ENCODE data around the gene ARHGDIA.
A peak's percentile ranks its signal among the peaks of the same experiment; 100 is the strongest.
"Not testable (repeated sequence)": the region's sequence is repeated elsewhere in the genome, so short reads cannot be mapped to it uniquely, and the experiment has no call there.

Gene ARHGDIA

GRCh38 chr17:81840059-81840458 is 31.1 kb downstream of the ARHGDIA start:
- not testable (repeated sequence) for H3K79me2 ChIP-seq (ENCODE audit: control insufficient read depth, insufficient read depth, low read length, unreplicated experiment); H3K4me3 ChIP-seq (ENCODE audit: low read depth, low read length); H2AFZ ChIP-seq (ENCODE audit: low read length, unreplicated experiment); H3K27me3 ChIP-seq (ENCODE audit: insufficient read depth, low read length); H3K27ac ChIP-seq (ENCODE audit: low read depth, low read length); H3K4me1 ChIP-seq (ENCODE audit: control insufficient read depth, insufficient read depth, low read length, unreplicated experiment)
- H3K36me3 ChIP-seq (ENCODE audit: insufficient read depth, low read length): peaks cover 16% of the 10 kb centered on the region; the same call in 1 of the 2 replicates

DNA sequence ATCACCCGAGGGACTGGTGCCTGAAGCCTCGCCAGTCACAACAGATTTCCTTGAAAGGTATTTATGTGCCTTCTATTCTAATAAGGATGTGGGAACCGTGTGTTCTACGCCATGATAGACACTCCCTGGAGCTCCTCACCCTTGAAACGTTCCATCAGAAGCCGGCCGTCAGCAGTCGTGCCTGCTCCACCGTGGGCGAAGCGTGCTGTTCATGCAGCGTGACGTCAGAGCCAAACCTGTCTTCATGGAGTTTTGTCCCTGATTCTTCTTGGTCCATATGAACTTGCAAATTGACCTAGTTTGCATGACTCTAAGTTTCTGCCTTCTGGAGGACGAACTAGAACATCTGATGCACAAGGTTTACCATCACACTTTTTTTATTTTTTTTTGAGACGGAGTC is 31.8 kb downstream of the ARHGDIA start:
- Histone ChIP-seq H3K36me3 (ENCODE audit: insufficient read depth, low read length) (peaks cover 10% of the 10 kb centered on the region; the same call in 1 of the 2 replicates), H3K4me3 (ENCODE audit: low read depth, low read length) (no peak overlapping the region), H3K79me2 (ENCODE audit: control insufficient read depth, insufficient read depth, low read length, unreplicated experiment) (no peaks in the 10 kb centered on the region), H3K27ac (ENCODE audit: low read depth, low read length) (no peak overlapping the region), H3K27me3 (ENCODE audit: insufficient read depth, low read length) (no peaks in the 10 kb centered on the region), H2AFZ (ENCODE audit: low read length, unreplicated experiment) (no peak overlapping the region), H3K4me1 (ENCODE audit: control insufficient read depth, insufficient read depth, low read length, unreplicated experiment) (no peaks in the 10 kb centered on the region)

DNA sequence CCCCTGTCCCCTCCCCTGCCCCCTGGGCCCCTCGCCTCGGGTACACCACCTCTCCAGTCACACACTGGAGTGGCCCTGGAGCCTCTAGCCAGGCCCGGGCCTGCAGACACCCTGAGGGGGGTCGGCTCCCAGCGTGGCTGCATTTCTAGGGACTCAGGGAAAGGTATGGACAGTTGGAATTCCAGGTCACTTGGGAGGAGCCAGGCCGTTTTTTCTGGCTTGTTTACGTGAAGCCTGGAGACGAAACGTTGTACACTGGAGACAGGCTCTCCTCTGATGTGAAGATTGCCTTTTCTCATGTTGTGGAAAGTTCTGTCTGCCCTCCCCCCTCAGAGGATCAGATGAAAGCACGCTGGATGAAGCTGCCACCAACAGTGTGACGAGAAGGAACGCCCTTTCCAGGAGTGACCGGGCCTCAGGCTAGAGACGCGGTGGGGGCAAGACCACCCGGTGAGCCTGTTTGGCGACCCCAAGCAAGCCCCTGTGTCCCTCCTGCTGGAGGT is 32.3 kb downstream of the ARHGDIA start:
- H3K4me3 ChIP-seq (ENCODE audit: low read depth, low read length): no peak overlapping the region
- no peaks in the 10 kb centered on the region for H3K27me3 ChIP-seq (ENCODE audit: insufficient read depth, low read length)
- H3K79me2 ChIP-seq (ENCODE audit: control insufficient read depth, insufficient read depth, low read length, unreplicated experiment): peaks cover under 1% of the 10 kb centered on the region
- H3K36me3 ChIP-seq (ENCODE audit: insufficient read depth, low read length): peaks cover 9% of the 10 kb centered on the region; the same call in 1 of the 2 replicates
- no peak overlapping the region for H2AFZ ChIP-seq (ENCODE audit: low read length, unreplicated experiment)
- H3K27ac ChIP-seq (ENCODE audit: low read depth, low read length): no peak overlapping the region
- H3K4me1 ChIP-seq (ENCODE audit: control insufficient read depth, insufficient read depth, low read length, unreplicated experiment): no peaks in the 10 kb centered on the region

DNA sequence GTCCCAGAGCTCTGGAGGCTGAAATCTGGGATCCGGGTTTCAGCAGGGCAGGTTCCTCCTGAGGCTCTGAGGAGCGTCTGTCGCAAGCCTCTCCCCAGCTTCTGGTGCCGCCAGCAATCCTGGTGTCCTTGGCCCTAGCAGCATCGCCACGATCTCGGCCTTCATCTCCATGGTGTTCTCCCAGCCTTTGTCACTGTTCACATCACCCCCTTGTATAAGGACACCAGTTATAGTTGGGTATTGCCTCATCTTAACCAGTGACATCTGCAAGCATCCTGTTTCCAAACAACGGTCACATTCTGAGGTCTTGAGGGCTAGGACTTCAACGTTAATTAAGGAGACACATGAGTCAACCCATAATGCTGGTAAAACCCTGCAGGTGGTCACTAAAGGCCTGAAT is 33.5 kb downstream of the ARHGDIA start:
- no peaks in the 10 kb centered on the region for H3K27me3 ChIP-seq (ENCODE audit: insufficient read depth, low read length)
- H3K4me1 ChIP-seq (ENCODE audit: control insufficient read depth, insufficient read depth, low read length, unreplicated experiment): no peaks in the 10 kb centered on the region
- H3K4me3 ChIP-seq (ENCODE audit: low read depth, low read length): no peak overlapping the region
- no peak overlapping the region for H3K27ac ChIP-seq (ENCODE audit: low read depth, low read length)
- H3K79me2 ChIP-seq (ENCODE audit: control insufficient read depth, insufficient read depth, low read length, unreplicated experiment): peaks cover 6% of the 10 kb centered on the region
- no peak overlapping the region for H2AFZ ChIP-seq (ENCODE audit: low read length, unreplicated experiment)
- H3K36me3 ChIP-seq (ENCODE audit: insufficient read depth, low read length): no peaks in the 10 kb centered on the region

- Histone ChIP-seq H2AFZ (ENCODE audit: low read length, unreplicated experiment) (peak within 1 kb of the TSS; percentile 70), H3K4me3 (ENCODE audit: low read depth, low read length) (peak within 1 kb of the TSS; percentile 98), H3K36me3 (ENCODE audit: insufficient read depth, low read length) (no peaks in the 10 kb centered on the region), H3K4me1 (ENCODE audit: control insufficient read depth, insufficient read depth, low read length, unreplicated experiment) (peaks cover 11% of the 10 kb centered on the region), H3K79me2 (ENCODE audit: control insufficient read depth, insufficient read depth, low read length, unreplicated experiment) (peaks cover 6% of the 10 kb centered on the region), H3K27ac (ENCODE audit: low read depth, low read length) (peak within 1 kb of the TSS; percentile 91), H3K27me3 (ENCODE audit: insufficient read depth, low read length) (no peaks in the 10 kb centered on the region)
Observed at GRCh38 chr17:81834831-81835267, 36.3 kb downstream of the ARHGDIA start, which contains the start of gene PPP1R27. Gene PPP1R27, minus strand, starts transcription at chr17:81835050. Its CDS starts 97 bp downstream, at chr17:81834953.

DNA sequence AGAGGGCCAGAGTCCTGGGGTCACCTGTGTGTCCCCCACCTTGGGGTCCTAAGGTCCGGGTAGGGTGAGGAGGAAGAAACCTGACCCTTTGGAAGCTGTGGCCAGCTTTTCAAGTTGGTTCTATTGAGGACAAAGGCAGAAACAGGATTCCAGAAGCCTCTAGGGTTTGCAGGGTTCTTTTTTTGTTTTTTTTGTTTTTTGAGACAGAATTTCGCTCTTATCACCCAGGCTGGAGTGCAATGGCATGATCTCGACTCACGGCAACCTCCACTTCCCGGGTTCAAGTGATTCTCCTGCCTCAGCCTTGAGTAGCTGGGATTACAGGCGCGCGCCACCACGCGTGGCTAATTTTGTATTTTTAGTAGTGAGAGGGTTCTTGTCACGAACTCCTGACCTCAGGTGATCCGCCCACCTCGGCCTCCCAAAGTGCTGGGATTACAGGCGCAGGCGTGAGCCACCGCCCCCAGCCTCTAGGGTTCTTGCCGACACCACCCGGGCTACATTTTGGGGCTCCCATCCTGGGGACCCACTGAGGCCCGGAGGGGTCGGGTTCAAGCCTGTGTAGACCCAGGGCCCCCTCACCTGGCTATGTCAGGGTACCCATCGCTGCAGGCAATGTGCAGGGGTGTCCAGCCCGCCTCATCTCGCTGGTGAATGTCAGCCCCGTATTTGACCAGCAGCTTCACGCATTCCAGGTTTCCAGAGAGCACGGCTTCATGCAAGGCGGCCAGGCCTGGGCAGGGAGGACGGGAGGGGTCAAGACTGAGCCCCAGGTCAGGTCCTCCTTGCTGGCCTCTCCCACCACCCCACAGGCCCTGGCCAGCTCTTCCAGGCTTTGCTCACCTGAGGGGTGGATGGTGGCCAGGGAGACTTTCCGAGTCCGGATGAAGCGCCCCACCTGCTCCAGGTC is 37.0 kb downstream of the ARHGDIA start:
- Histone ChIP-seq H3K4me1 (ENCODE audit: control insufficient read depth, insufficient read depth, low read length, unreplicated experiment) (peaks cover 11% of the 10 kb centered on the region), H3K27ac (ENCODE audit: low read depth, low read length) (peak overlapping the region; percentile 91), H3K27me3 (ENCODE audit: insufficient read depth, low read length) (no peaks in the 10 kb centered on the region), H3K4me3 (ENCODE audit: low read depth, low read length) (peak overlapping the region; percentile 98), H3K79me2 (ENCODE audit: control insufficient read depth, insufficient read depth, low read length, unreplicated experiment) (peaks cover 8% of the 10 kb centered on the region), H2AFZ (ENCODE audit: low read length, unreplicated experiment) (peak overlapping the region; percentile 70), H3K36me3 (ENCODE audit: insufficient read depth, low read length) (no peaks in the 10 kb centered on the region)

DNA sequence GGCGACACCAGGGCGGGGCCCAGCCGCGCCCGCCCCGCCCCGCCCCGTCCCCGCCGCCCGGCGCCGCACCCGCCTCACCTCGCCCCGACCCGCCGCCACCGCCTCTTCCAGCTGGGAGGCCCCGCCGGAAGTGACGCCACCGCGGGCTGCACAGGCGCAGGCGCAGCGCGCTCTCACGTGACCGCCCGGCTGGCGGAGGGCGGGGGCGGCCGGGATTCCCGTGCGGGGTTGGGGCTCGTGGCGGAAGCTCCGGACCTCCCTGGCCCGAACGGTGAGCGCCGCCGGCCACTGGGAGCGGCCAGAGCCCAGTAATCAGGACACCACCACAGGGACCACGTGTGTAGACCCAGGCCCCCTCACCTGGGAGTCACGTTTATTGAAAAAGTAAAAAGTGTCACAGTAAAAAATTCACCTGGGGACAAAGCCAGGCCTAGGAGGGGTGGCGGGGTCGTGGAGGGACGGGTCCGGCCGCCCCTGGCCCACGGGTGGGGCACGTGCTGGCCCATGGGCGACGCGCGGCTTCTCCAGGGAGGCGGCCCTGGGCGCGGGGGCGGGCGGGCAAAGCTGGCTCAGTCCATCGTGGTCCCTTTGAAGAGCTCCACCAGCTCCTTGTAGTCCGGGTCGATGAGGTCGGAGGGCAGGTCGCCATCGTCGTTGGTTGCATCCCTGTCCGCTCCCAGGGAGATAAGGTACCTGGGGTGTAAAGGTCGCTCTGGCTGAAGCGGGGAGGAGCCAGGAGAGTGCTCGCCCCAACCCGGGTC is 37.8 kb downstream of the ARHGDIA start, which contains the start of gene MCRIP1:
MCRIP1 (minus strand) TSS at position 132 of the 761 bp plus-strand sequence. CDS start 8,785 bp downstream, outside the sequence.
- peaks cover 11% of the 10 kb centered on the region for H3K4me1 ChIP-seq (ENCODE audit: control insufficient read depth, insufficient read depth, low read length, unreplicated experiment)
- no peaks in the 10 kb centered on the region for H3K36me3 ChIP-seq (ENCODE audit: insufficient read depth, low read length)
- H3K27ac ChIP-seq (ENCODE audit: low read depth, low read length): peak within 1 kb of the TSS; percentile 91
- H3K4me3 ChIP-seq (ENCODE audit: low read depth, low read length): peak within 1 kb of the TSS; percentile 98
- H2AFZ ChIP-seq (ENCODE audit: low read length, unreplicated experiment): peak within 1 kb of the TSS; percentile 70
- H3K79me2 ChIP-seq (ENCODE audit: control insufficient read depth, insufficient read depth, low read length, unreplicated experiment): peaks cover 8% of the 10 kb centered on the region
- H3K27me3 ChIP-seq (ENCODE audit: insufficient read depth, low read length): no peaks in the 10 kb centered on the region

GRCh38 chr17:81832608-81833159 is 38.5 kb downstream of the ARHGDIA start:
- Histone ChIP-seq H3K36me3 (ENCODE audit: insufficient read depth, low read length) (no peaks in the 10 kb centered on the region), H3K4me1 (ENCODE audit: control insufficient read depth, insufficient read depth, low read length, unreplicated experiment) (peaks cover 11% of the 10 kb centered on the region), H3K27me3 (ENCODE audit: insufficient read depth, low read length) (no peaks in the 10 kb centered on the region), H3K4me3 (ENCODE audit: low read depth, low read length) (peak overlapping the region; percentile 93), H3K27ac (ENCODE audit: low read depth, low read length) (peak overlapping the region; percentile 67), H3K79me2 (ENCODE audit: control insufficient read depth, insufficient read depth, low read length, unreplicated experiment) (peaks cover 8% of the 10 kb centered on the region), H2AFZ (ENCODE audit: low read length, unreplicated experiment) (peak overlapping the region; percentile 65)

- Histone ChIP-seq H3K27me3 (ENCODE audit: insufficient read depth, low read length) (no peaks in the 10 kb centered on the region), H3K4me3 (ENCODE audit: low read depth, low read length) (peak overlapping the region; percentile 93), H3K4me1 (ENCODE audit: control insufficient read depth, insufficient read depth, low read length, unreplicated experiment) (peaks cover 11% of the 10 kb centered on the region), H3K36me3 (ENCODE audit: insufficient read depth, low read length) (no peaks in the 10 kb centered on the region), H3K79me2 (ENCODE audit: control insufficient read depth, insufficient read depth, low read length, unreplicated experiment) (peaks cover 8% of the 10 kb centered on the region), H3K27ac (ENCODE audit: low read depth, low read length) (peak overlapping the region; percentile 67), H2AFZ (ENCODE audit: low read length, unreplicated experiment) (peak overlapping the region; percentile 65)
Observed at GRCh38 chr17:81831957-81832607, 39.1 kb downstream of the ARHGDIA start.

DNA sequence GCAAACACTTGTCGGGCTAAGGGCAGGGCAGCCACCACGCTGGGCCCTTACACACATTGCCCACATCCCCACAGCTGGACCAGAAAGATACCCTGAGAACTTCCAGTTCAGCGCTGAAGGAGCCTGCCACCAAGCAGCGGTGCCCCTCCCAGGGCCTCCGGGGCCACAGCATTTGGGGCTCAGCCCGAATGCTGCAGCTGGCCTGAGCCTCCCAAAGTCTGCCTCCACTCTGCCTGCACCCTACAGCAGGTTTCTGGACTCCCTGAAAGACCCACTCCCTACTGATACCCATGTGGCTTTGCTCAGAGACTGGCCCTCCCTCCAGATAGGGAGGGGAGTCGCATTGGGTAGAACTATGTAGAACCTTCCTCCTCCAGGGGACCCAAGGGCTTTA is 39.6 kb downstream of the ARHGDIA start:
- H2AFZ ChIP-seq (ENCODE audit: low read length, unreplicated experiment): no peak overlapping the region
- peak overlapping the region; percentile 93 for H3K4me3 ChIP-seq (ENCODE audit: low read depth, low read length)
- H3K27ac ChIP-seq (ENCODE audit: low read depth, low read length): peak overlapping the region; percentile 67
- H3K36me3 ChIP-seq (ENCODE audit: insufficient read depth, low read length): no peaks in the 10 kb centered on the region
- H3K79me2 ChIP-seq (ENCODE audit: control insufficient read depth, insufficient read depth, low read length, unreplicated experiment): peaks cover 8% of the 10 kb centered on the region
- no peaks in the 10 kb centered on the region for H3K27me3 ChIP-seq (ENCODE audit: insufficient read depth, low read length)
- H3K4me1 ChIP-seq (ENCODE audit: control insufficient read depth, insufficient read depth, low read length, unreplicated experiment): peaks cover 11% of the 10 kb centered on the region
